T-helper 1 cell (primary cell): ENCODE results near the gene FATE1.
A peak's percentile ranks its signal among the peaks of the same experiment; 100 is the strongest.

Experiments used
- DNase-seq, 5 donors: peaks; one replicate each; pipeline ENCODE4 v3.0.0-alpha.2; 2012 to 2020

FATE1 gene

DNA sequence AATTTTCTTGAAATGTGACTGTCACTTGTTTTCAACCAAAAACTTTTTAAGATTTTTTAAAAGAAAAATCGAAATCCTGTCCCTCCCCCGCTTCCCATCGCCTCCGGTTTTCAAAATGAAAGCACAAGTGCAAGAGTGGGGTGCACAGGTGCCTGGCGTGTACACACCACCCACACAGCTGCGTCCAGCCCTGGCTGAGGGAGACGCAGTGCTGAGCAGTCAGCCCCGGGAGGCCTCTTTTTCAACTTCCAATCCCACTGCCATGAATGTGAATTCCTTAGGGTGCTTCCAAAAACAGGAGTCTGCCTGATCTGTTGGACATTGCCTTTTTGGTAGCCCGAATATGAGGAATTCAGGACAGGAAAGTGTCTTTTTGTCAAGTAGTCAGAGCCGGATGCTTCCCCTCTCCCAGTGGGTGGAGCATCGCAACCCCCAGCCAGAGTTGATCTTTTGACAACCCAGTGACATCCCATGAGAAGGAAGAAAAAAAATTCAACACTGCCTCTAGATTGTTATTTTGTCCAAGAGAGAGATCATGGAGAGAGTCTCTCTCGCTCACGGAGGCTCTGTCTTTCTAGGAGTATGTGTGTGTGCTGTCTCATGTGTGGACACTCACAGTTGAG, 11.7 kb upstream of the FATE1 start:
- DNase-seq, result no peak

DNA sequence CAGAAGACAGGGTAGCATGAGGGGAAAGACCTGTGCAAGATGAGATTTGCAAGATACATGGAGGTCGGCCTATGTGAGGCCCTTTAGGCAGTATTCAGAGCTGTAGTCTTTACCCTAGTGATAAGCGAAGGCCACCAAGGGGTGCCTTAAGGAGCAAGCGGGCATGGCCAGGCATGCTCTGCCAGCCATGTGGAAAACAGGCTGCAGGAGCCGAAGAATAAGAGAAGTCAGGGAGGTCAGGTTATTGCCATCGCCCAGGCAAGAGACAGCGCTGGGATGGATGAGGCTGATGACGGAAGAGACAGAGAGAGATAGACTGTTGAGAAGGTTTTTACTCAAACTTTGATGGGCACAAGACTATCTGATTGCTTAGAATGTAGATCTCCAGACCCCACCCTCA, 7.0 kb upstream of the FATE1 start:
- no peak for DNase-seq

DNA sequence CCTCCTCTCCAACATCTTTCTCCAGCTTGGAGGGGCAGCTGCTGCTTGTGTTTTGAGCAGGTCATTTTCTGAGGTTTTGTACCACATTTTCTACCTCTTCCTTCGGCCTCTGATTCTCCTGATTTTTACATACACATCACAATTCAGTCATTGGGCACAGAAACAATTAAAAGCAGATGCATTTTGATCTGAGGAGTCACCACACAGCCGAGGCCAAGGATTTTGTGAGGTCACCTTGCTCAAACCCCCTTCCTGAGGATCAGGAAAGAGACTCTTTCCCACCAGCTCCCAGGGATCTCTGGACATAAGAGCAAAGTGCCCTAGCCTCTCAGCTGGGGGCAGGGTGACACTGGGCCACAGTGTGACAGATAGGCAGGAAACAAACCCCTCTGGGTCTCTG, 5.4 kb upstream of the FATE1 start:
- no peak for DNase-seq

DNA sequence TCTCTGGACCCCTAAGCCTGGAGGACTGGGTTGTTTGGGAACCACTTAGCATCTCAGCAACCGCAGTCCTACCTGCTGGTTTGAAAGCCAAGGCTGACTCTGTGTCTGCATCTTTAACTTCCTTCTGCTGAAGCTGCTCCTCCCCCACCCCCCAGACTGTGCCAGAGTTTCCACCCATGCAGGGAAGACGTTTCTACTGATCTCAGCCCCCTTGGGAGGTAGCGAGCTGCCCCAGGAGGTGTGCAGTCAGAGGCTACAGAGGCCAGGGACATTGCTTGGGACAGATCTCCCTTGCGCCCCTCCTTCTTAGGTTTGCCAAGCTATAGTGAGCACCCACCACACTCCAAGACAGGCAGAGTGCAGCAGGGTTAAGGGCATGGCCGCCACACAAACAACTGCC, 4.7 kb upstream of the FATE1 start:
- DNase-seq, result no peak

DNA sequence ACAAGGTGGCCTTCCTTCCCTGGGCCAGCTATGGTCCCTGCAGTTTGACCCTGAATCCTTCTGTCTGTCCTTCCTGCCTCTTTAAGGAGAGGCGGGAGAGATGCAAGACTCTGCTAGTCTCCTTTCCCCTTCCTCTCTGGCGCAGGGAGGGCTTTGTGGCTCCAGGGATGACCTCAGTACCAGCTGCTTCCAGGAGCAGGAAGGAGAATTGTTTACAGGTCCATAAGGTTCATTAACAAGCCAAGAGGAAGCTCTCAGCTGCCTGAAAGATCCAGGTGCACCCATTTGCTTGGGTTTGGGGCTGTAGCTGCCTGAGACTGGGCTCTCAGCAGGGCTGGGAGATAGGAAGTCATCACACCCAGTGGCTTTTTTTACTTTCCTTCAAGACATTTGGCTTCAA, 4.0 kb upstream of the FATE1 start:
- DNase-seq, result no peak

DNA sequence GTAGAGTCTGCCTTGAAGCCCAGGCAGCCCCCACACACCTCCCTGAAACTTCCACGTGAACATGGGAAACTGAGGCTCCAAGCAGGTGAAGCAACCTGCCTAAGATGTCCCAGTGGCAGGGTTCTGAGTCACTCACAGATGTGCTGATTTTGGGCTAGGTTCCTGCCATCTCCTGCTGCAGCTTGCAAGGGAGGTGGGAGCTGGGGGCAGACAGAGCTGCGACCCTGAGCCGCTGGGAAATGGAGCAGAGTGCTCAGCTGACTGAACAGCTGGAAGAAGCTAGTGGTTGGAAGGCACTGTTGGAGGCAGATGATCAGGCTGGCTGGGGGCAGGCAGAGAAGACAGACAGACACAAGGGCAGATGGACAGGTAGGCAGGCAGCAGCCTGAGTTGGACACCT, 3.6 kb upstream of the FATE1 start:
- DNase-seq, result no peak

DNA sequence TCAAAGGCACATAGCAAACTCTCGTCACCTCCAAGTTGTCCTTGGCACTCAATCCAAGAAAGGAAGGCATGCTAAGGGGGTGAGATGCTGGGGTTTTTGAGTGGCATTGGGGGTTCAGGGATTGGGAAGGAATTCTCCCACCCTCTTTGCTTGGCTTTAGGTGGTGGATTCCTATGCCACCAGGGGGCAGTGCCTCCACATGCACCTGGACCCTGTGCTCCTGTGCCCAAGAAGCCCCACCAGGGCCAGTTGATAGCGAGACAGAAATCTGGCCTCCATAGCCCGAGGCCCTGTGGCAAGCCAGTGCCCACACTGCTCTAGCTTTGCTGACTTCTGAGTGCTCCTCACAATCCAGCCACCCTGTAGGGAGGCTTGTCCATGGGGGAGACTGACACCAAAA, 2.0 kb upstream of the FATE1 start:
- DNase-seq, result peak in 1 of 5 donors; percentile 2

DNA sequence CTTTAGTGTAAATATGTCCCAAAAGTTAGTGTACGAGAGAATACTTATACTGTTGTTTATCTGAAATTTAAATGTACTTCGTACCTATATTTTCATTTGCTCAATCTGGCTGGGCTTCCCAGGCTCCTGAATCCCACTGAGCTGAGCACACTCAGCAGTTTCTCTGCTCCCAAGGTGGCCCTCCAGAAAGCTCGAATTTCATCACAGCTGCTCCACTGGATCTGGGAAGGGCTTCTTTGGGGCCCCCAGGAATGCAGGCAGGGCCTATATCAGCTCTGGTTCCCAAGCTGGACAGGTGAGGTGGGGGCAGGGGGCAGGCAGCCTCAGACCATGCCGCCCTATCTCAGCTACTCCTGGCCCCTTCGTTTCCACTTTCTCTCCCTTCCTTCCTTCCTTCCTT, 1.5 kb upstream of the FATE1 start:
- no peak for DNase-seq

DNA sequence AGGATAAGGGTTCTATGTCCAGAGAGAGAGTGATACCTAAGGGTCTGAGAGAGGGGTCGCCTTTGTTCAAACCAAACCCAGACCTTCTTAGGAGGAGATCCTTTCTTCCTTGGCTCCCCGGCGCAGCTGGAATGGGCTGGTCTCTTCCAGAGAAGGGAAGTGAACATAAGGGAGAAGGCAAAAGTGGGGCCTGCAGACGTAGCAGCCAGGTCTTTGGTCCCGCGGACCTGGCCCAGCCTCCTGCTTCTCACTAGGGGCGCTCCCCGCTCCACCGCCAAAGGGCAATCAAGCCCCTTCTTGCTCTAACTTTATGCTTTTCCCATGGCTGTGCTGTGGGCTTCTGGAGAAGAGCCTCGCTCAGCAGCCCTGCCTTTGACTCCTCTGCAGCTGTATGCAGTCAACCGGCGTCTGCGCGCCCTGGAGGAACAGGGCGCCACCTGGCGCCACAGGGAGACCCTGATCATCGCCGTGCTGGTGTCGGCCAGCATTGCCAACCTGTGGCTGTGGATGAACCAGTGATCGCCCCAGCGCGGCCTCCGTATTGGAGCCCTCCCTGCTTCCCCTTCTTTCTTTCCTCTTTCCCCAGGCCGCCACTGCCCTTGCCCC, 6.5 kb downstream of the FATE1 start:
- peak in 1 of 5 donors; percentile 2 for DNase-seq

DNA sequence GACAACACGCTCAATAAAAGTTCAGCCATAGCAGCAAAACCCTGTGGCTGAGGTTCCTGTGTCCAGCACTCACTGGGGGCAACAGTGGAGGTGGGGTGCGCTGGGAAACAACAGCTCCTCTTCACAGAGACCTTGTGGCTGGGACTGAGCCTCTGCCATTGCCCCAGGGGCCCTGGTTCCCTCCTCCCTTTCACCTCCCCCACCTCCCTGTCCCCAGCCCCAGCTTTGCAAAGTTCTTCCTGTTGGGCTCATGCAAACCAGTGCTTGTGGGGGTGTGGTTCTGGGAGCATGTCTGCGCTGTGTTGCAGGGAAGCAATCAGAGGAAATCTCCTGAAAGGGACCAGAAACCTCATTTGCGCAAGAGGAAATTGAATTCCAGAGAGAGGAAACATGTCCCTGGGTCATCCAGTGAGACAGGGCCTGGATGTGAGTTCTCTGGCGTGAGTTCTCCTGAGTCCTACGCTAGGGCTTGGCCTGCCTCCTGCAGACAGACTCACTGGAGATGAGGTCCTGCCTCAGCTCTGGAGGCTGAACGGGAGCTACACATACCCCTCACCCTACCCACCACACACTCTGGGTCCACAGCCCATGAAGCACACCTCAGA, 7.4 kb downstream of the FATE1 start:
- no peak for DNase-seq

DNA sequence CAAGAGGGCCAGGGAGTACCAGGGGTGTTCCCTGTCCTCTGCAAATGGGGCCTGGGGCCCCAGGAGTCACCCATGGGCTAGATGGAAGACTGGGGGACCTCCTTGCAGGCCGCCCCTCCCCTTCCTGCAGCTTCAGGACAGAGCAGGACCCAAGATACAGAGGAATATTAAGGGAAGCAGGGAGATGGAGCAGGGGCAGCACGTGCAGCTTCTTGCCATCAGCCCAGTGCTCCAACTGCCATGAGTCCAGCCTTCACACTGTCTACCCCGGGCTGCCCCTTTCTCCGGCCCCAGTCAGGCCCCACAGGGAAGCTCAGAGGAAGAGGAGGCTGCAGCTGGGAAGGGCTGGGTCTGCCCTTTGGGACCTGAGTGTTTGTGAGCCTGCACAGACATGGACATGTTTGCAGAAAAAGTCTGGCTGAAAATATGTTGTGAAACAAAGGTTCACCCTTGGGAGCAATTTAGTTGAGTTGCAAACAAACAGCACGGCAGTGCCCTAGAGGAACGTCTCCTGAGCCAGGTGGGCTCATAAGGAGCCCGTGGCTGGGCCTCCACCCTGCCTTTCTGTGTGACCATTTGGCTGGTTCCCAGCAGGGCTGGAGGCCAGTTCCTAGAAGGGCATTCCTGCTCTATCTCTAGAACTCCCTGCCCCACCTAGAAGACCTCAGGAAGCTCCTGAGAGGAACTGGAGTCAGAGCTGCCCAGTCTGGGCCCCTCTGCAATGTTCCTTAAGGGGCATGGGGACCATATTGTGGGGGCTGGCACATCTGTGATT, 8.9 kb downstream of the FATE1 start:
- no peak for DNase-seq

DNA sequence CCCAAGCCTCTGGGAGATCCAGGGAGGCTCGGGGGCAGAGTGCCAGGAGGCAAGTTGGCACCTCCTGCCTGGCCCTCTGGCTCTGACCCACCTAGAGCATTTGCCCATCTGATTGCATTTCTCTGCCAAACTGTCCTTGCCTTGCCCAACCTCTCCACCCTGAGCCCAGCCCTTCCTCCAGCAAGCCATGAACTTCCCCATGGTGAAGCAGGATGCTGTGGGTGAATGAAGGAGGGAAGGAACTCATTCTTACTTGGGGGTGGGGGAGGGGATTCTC, 9.4 kb downstream of the FATE1 start:
- DNase-seq, result no peak

DNA sequence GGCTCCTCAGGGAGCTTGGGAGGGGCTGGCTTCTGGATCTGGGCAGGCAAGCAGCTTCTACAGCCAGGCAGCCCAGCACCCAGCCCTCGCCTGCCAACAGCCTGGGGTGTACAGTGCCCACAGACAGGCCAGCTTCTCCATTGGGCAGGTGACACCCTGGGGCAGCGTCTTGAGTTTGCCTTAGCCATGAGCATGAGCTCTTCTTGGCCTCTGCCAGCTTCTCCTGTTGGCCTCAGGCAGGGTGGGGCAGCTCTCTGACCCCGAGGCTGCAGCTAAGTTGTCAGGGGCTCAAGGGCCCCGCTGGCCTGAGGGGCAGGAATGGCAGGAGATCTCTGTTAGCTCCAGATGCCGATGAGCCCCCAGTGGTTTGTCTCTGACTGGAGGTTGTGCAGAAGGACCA, 10.9 kb downstream of the FATE1 start:
- no peak for DNase-seq

DNA sequence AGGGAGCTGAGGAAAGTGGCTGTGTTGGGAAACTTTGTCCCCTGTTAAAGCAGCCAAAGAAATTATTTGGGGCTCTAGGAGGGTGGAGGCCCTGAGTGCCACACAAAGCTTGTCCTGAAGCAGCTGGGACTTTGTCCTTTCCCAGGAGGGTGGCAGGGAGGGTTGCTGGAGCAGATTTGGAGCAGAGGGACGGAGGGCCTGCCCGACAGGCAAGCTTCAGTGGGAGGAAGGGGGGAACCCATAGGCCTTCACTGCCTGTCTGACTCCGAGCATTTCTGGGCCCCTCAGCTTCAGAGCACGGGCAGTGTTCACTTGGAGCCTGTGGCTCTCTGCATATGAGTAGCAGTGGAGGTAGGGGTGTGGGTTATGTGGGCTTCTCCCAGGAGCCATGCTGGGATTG, 11.5 kb downstream of the FATE1 start:
- DNase-seq, result no peak

DNA sequence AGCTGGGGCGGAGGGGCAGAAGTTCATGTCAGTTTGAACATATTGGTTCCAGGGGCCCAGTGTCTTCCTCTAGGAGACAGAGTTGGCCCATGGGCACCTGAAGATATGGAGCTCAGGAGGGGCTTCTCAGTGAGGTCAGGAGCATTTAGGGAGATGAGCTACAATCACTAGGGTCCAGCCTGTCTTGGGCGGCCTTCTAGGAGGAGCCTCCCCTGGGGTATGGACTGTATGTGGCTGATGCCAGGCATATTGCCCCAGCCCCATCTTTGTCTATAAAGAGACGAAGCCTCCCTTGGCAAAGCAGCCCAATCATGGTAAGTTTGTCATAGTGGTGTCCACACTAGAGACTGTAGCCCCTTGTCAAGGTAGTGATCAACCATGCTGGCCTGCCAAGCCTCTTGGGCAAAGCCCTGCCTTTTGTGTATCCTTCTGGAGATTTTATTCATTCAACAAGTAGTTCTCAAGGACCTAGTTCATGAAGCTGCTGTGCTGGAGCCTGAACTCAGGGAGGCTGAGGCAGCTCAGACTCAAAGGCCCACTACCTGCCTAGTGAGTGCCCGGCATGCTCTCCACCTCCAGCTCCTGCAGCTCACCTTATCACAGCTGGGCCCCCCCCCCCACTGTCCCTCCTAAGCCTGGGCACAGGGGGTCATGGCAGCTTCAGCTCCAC, 13.4 kb downstream of the FATE1 start:
- no peak for DNase-seq

DNA sequence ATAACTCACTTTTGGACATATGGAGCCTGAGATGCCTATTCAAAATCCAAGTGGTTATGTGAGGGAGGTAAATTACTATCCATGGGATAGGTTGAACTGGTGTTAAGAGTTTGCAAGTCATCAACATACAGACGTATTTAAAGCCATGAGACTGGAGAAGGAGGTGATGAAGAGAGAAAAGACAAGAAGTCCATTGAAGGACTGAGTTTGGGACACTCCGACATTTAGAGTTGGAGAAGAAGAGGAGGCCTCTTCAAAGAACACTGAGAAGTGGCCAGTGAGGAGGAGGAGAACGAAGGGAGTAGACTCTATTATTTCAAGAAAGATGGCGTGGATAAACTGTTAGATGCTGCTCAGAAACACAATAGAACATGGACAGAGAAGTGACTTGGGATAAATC, 18.6 kb downstream of the FATE1 start, which contains the start of gene CNGA2:
Gene CNGA2, plus strand, starts transcription at position 301 of the 400 bp plus-strand sequence. CDS start 3,738 bp downstream, outside the sequence.
- DNase-seq, result no peak

DNA sequence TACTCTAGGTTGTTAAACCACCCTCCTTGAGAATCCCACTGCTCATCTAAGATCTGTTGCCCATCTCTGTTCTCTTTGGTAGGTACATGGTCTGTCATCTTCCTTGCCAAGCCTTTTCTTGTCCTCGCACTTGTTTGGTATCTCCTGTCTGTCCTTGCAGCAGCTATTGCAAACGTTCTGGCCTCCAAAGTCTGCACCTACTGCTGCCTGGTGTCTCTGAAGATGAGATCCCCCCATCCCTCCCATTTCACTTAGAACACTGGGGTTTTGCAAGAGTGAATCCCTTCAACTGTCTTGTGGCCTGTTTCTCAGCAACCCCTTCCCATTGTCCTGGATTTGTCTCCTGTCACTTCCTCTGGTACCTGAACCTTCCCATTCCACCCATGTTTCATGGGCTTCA, 19.4 kb downstream of the FATE1 start:
- no peak for DNase-seq

DNA sequence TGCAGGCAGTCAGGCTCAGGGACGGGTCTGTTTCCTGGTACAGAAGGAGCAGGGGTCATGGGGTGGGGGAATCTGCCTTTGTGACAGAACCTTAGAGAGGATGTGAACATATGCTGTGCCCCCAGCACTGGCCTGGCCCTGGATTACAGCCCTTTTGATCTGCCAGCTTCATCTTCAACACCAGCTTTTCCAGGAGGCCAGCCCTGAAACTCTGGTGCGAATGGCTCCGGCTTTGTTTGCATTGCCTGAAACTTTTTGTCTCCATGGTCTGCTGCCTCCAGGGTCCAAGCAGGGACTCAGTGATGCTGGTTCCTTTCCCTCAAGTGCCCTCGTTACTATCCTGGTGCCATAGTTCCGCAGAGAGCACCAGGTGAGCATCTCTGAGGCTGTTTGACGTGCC, 20.9 kb downstream of the FATE1 start:
- no peak for DNase-seq

DNA sequence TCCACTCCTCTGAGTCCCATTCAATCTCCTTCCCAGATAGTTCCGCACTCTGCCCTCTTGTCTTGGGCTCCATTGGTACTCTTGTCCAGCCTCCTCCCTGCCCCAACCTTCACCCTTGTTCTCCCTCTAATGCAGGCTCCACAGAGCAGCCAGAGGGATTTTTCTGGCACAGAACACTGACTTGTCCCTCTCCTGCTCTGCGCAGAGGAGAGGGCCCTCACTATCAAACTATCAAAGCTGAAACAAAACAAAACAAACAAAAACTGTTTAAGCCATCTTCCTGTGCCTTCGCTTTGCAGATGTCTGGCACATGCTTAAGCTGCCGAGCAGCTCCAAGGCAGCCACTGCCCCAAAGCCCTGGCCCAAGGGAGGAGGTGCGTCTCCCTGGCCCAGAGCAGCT, 21.7 kb downstream of the FATE1 start:
- DNase-seq, result no peak

DNA sequence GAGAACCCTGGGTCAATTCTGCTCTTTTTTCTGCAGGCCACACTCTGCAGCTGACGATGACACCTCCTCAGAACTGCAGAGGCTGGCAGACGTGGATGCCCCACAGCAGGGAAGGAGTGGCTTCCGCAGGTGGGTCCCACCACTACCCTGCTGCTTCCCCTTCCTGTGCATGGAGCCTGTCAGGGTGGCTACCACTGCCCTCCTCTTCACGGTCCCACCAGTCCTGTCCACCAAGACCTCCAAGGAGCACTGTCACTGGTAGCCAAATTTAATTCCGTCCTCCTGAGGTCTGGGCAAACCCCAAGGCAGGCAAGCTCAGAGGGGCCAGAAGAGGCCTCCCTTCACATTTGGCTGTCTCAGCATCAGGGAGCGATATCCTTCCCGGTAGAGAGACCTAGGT, 22.9 kb downstream of the FATE1 start:
- no peak for DNase-seq

DNA sequence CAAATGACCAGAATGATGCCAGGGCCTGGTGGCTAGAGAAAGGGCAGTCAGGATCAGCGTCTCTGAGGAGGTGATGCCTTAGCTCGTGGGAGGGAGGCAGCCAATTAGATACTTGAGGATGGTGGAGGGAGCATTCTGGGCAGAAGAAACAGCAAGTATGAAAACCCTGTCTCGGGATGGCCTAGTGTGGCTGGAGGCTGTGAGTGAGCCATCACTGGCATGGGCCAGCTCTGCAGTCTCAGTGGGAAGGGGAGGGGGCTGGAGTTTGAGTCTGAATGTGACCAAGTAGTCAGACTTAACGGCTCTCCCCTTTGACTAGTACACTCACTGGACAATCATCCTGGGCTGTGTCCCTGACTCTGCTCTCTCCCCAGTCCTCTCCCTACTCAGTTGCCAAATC, 25.8 kb downstream of the FATE1 start:
- DNase-seq, result no peak

DNA sequence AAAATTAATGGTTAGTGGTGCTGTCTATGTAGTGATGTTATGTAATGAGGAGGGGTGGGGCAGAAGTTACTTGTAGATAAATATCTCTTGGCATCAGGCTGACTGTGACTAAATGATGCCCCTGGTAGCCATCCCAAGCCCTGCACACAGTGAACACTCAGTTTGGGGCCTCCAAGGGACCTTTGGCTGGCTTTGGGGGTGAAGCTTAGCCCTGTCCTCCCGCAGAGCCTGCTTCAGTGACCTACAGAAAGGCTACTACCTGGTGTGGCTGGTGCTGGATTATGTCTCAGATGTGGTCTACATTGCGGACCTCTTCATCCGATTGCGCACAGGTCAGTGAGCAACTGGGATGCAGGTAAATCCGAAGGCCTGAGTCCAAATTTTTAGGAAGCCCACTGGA, 26.5 kb downstream of the FATE1 start:
- DNase-seq, result no peak

DNA sequence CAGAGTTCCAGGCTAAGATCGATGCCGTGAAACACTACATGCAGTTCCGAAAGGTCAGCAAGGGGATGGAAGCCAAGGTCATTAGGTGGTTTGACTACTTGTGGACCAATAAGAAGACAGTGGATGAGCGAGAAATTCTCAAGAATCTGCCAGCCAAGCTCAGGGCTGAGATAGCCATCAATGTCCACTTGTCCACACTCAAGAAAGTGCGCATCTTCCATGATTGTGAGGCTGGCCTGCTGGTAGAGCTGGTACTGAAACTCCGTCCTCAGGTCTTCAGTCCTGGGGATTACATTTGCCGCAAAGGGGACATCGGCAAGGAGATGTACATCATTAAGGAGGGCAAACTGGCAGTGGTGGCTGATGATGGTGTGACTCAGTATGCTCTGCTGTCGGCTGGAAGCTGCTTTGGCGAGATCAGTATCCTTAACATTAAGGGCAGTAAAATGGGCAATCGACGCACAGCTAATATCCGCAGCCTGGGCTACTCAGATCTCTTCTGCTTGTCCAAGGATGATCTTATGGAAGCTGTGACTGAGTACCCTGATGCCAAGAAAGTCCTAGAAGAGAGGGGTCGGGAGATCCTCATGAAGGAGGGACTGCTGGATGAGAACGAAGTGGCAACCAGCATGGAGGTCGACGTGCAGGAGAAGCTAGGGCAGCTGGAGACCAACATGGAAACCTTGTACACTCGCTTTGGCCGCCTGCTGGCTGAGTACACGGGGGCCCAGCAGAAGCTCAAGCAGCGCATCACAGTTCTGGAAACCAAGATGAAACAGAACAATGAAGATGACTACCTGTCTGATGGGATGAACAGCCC, 28.0 kb downstream of the FATE1 start:
- DNase-seq, result no peak
